Ovary (tissue), 9 donors: Measurements from ENCODE around the gene KLK1. TPM values are rescaled to one million over a fixed set of nuclear protein-coding genes. Genes with fewer than 3 reads are reported as not detected.

Source experiments
- DNase-seq, 5 donors: peaks; one replicate each; pipeline ENCODE4 v3.0.0-alpha.2; 2019 to 2020
- H3K27ac ChIP-seq, 2 donors: fragments of 200-600 bp; one replicate each; pipeline versions ENCODE4 v1.5.1 to v1.8.0; 2019 to 2022
- H3K27me3 ChIP-seq: fragments of 200-600 bp; one replicate; pipeline ENCODE4 v1.8.0; 2022
- H3K36me3 ChIP-seq: fragments of 200-600 bp; sonication (generic); one replicate; pipeline ENCODE4 v1.5.1; 2019
- H3K4me1 ChIP-seq: one replicate; pipeline ENCODE4 v1.8.1; 2013; ENCODE audit warnings: mild to moderate bottlenecking, moderate library complexity; ENCODE audit not compliant: insufficient read depth
- H3K4me3 ChIP-seq: fragments of 200-600 bp; sonication (generic); one replicate; pipeline ENCODE4 v1.5.1; 2017
- H3K9me3 ChIP-seq, 2 donors: fragments of 200-600 bp in 1 of 2; sonication (generic) in 1 of 2; one replicate each; pipeline versions ENCODE4 v1.5.1 to v1.8.1; 2013 to 2019; ENCODE audit warnings: mild to moderate bottlenecking in 1 of 2, moderate library complexity in 1 of 2
- EP300 ChIP-seq: sonication (generic); formaldehyde crosslinking; IDR thresholded peaks from one replicate; pipeline ENCODE4 v1.6.1; 2017; ENCODE audit warnings: antibody characterized with exemption
- POLR2A ChIP-seq: fragments of 450-650 bp; IDR thresholded peaks from one replicate; pipeline ENCODE4 v1.6.1; 2017; ENCODE audit warnings: antibody characterized with exemption, mild to moderate bottlenecking, moderate library complexity
- WGBS, 3 donors: extraction: QIAGEN DNeasy Blood & Tissue Kit in 1 of 3; methylation state at CpG; one replicate each; pipeline versions ENCODE4 v1.1.5 to v1.1.7; 2013 to 2017; 5-methylcytosine and 5-hydroxymethylcytosine counted together
- intact Hi-C, 4 donors: fragments of 100-400 bp; cut with DNase I; formaldehyde crosslinking; loops; one replicate each; pipeline versions ENCODE4 v1.11.0 to v1.15.1; 2022 to 2023
- polyA plus RNA-seq, 2 donors: library from polyadenylated mRNA; stranded (reverse); fragments of 200-250 nt in 1 of 2; fragments of 350-450 nt in 1 of 2; fragmentation: Illumina TruSeq in 1 of 2; extraction: RNeasy Lipid Tissue Mini Kit (QIAGEN cat#74804) in 1 of 2; gene quantifications; one replicate each; pipeline ENCODE4 v1.2.3, GENCODE V29; 2013 to 2014
- total RNA-seq, 7 donors: library from RNA; depleted of rRNA in 2 of 7; stranded (reverse); fragments of >200 nt in 2 of 7; fragmentation: NEBNext Ultra II Directional in 3 of 7; extraction: Animal tissue kit (Norgen Biotek cat#: 25700) in 3 of 7; gene quantifications; one replicate each; pipeline versions ENCODE4 v1.1.0 to v1.2.4, GENCODE V29; 2016 to 2023
- TF ChIP-seq, protein P1 (sequence below), 3 donors: fragments of 450-650 bp in 2 of 3; fragments of 200-600 bp in 1 of 3; IDR thresholded peaks; one replicate each; pipeline versions ENCODE4 v1.5.1 to v1.8.0; 2016 to 2022; ENCODE audit warnings: antibody characterized with exemption in 3 of 3, mild to moderate bottlenecking in 1 of 3
- donor health status: DM: no; HTN: no; CAD: no; lungs with moderate emphysema.
- donor health status: DM: no; HTN: no; CAD: no.
- donor health status: Bipolar disorder and iron deficiency.
- donor health status: DM: yes; HTN: yes; CAD: no.
- donor health status: DM: no; HTN: no; CAD: no.
- donor health status: DM: yes; HTN: yes; CAD: no.

The KLK1 gene
- total and polyA plus RNA-seq, 9 donors = 0.23 to 1.2 (median 0.57) TPM; not detected in 1

DNA sequence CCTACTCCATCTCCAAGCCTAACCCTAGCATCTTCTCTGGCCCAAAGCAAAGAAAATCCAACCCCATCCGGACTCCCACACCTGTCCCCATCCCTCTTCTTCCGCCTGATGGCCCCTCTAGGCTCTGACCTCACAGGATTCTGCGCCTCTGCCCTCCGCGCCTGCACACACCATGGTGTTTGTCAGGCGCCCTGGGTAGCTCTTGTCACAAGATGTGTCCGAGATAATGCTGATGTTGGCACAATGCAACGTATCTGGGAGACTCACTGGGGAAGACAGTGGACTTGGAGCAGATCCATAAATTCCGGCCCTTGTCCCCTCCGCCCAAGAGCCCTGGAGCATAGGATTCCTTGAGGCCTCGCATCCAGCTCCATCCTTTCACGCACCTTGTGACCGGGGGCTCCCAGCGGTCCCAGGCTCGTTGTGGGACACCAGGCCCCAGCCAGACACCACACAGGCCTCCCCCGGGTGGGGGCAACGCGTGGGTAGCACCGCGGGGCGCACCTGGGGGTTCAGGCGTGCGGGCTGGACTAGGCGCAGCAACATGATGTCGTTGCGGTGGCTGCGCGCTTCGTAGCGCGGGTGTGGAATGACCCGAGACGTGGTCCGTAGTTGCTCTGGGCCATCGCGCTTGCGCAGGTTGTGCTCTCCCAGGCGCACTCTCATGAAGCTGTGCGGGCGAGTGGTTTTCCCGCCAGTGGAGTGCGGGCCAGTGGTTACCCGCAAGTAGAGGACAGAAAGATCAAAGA lies 3.1 kb upstream of the KLK1 start:
- no peaks in the 10 kb centered on the region for H3K36me3 ChIP-seq
- intact Hi-C loops = no loop called here
- no peaks in the 10 kb centered on the region for H3K4me1 ChIP-seq
- no peak overlapping the region for H3K4me3 ChIP-seq
- 76 to 84% (median 83%) methylated on average over 43 of the region's 43 CpGs for WGBS, 3 donors
- H3K9me3 ChIP-seq = no peaks in the 10 kb centered on the region
- TF ChIP-seq EP300 = no peak
- TF ChIP-seq POLR2A = no peak
- TF ChIP-seq, protein P1, sequence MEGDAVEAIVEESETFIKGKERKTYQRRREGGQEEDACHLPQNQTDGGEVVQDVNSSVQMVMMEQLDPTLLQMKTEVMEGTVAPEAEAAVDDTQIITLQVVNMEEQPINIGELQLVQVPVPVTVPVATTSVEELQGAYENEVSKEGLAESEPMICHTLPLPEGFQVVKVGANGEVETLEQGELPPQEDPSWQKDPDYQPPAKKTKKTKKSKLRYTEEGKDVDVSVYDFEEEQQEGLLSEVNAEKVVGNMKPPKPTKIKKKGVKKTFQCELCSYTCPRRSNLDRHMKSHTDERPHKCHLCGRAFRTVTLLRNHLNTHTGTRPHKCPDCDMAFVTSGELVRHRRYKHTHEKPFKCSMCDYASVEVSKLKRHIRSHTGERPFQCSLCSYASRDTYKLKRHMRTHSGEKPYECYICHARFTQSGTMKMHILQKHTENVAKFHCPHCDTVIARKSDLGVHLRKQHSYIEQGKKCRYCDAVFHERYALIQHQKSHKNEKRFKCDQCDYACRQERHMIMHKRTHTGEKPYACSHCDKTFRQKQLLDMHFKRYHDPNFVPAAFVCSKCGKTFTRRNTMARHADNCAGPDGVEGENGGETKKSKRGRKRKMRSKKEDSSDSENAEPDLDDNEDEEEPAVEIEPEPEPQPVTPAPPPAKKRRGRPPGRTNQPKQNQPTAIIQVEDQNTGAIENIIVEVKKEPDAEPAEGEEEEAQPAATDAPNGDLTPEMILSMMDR (IDR thresholded peaks at IDR 0.05) = no peak
- no peaks in the 10 kb centered on the region for H3K27me3 ChIP-seq
- H3K27ac ChIP-seq = no peak overlapping the region
- DNase-seq = no peak

DNA sequence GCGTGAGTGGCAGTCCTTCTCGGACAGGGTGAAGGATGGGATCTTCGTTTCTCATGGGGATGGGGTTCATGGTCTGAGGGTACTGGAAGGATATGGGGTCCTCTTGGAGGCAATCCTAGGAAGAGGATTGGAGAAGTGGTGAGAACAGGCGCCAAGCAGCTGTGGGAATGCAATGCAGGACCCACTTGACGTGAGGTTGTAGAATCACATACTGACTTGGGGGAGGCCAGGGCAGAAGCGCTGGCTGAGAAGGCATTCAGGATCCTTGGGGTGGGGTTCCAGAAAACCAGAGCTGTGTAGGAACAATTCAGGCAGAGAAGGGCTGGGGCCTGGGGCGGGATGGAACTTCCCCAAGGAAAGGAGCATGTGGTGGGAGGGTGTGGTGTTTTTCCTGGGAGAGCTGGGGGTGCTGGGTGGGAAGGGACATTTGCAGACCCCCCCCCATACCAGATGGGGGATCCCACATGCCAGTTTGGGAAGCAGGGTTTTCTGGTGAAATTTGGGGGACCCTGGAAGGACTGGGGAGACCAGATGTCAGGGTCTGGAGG lies 852 bp downstream of the KLK1 start:
- no peaks in the 10 kb centered on the region for H3K4me1 ChIP-seq
- intact Hi-C loops = no loop called here
- TF ChIP-seq POLR2A (no peak), EP300 (no peak)
- TF ChIP-seq, protein P1 (IDR thresholded peaks at IDR 0.05) = no peak
- no peak overlapping the region for H3K27ac ChIP-seq
- no peak for DNase-seq
- no peaks in the 10 kb centered on the region for H3K27me3 ChIP-seq
- H3K4me3 ChIP-seq = no peak overlapping the region
- H3K36me3 ChIP-seq = no peaks in the 10 kb centered on the region
- no peaks in the 10 kb centered on the region for H3K9me3 ChIP-seq
- WGBS, 3 donors = 72 to 75% (median 72%) methylated on average over 7 of the region's 7 CpGs

DNA sequence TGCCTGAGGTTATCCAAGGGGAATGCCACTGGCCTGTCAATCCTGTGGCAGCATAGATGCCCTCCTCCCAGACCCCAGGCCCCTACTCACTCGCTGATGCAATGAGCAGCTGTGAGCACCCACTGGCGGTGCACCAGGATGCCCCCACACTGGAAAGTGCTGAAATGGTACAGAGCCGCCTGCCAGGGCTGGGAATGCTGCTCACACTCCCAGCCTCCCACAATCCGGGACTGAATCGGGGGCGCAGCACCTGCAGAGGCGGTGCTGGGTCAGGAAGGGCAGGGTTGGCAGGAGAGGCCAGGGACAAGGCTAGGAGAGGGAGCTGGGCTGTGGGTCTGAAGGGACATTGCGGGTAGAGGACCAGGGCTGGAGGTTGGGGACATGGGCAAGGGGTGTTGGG lies 2.0 kb downstream of the KLK1 start:
- no peak overlapping the region for H3K4me3 ChIP-seq
- WGBS, 3 donors = 32 to 45% (median 32%) methylated on average over 8 of the region's 8 CpGs

GRCh38 chr19:50821248-50821612 lies 2.4 kb downstream of the KLK1 start:
- Histone ChIP-seq H3K36me3 (no peaks in the 10 kb centered on the region), H3K4me1 (no peaks in the 10 kb centered on the region), H3K9me3 (no peaks in the 10 kb centered on the region), H3K27ac (no peak overlapping the region), H3K27me3 (no peaks in the 10 kb centered on the region), H3K4me3 (no peak overlapping the region)
- TF ChIP-seq, protein P1 (IDR thresholded peaks at IDR 0.05) = no peak
- TF ChIP-seq EP300 (no peak), POLR2A (no peak)
- intact Hi-C loops = no loop called here
- 46 to 65% (median 58%) methylated on average over 4 of the region's 4 CpGs for WGBS, 3 donors
- no peak for DNase-seq

More for the DNA sequence above, 2.0 kb downstream of the KLK1 start:
- TF ChIP-seq POLR2A (no peak), EP300 (no peak)
- TF ChIP-seq, protein P1 (IDR thresholded peaks at IDR 0.05) = no peak
- H3K9me3 ChIP-seq = no peaks in the 10 kb centered on the region
- no peak for DNase-seq
- intact Hi-C loops = no loop called here
- no peak overlapping the region for H3K27ac ChIP-seq
- H3K27me3 ChIP-seq = no peaks in the 10 kb centered on the region
- no peaks in the 10 kb centered on the region for H3K36me3 ChIP-seq
- H3K4me1 ChIP-seq = no peaks in the 10 kb centered on the region
